GM23338 (cell line): ENCODE results near the gene GOLGA8N. TPM values are rescaled to one million over a fixed set of nuclear protein-coding genes. Genes with fewer than 3 reads are reported as not detected.

Experiments
- ATAC-seq: fragments of 200-7000 bp; cut with Tn5 transposase; 3 replicates; pipeline ENCODE4 v1.9.1; 2020
- DNase-seq: peaks from one replicate; pipeline ENCODE4 v3.0.0-alpha.2; 2015; ENCODE audit warnings: low spot score
- H2AFZ ChIP-seq: fragments of 200-600 bp; sonication (generic); 2 replicates; pipeline ENCODE4 v1.8.0; 2016; ENCODE audit warnings: antibody characterized with exemption, mild to moderate bottlenecking, moderate library complexity
- H3F3A ChIP-seq: fragments of 200-600 bp; sonication (generic); replicated peaks from 2 replicates; pipeline ENCODE4 v1.8.0; 2017; ENCODE audit warnings: antibody characterized with exemption, mixed run types, low read depth
- H3K27ac ChIP-seq: fragments of 200-600 bp; sonication (generic); 2 replicates; pipeline ENCODE4 v1.6.1; 2016; ENCODE audit warnings: low read depth
- H3K27me3 ChIP-seq: fragments of 200-600 bp; sonication (generic); 2 replicates; pipeline ENCODE4 v1.8.0; 2016; ENCODE audit warnings: mild to moderate bottlenecking, mixed run types, moderate library complexity; ENCODE audit not compliant: insufficient read depth
- H3K36me3 ChIP-seq: fragments of 200-600 bp; sonication (generic); 2 replicates; pipeline ENCODE4 v1.8.0; 2016; ENCODE audit warnings: mild to moderate bottlenecking; ENCODE audit not compliant: insufficient read depth
- H3K4me1 ChIP-seq: fragments of 200-600 bp; sonication (generic); 2 replicates; pipeline ENCODE4 v1.8.0; 2016; ENCODE audit warnings: mild to moderate bottlenecking, moderate library complexity; ENCODE audit not compliant: insufficient read depth
- H3K4me2 ChIP-seq: fragments of 200-600 bp; sonication (generic); 2 replicates; pipeline ENCODE4 v1.7.1; 2017; ENCODE audit warnings: mixed run types
- H3K4me3 ChIP-seq: fragments of 200-600 bp; sonication (generic); 2 replicates; pipeline ENCODE4 v1.6.1; 2016; ENCODE audit warnings: mixed run types
- H3K79me2 ChIP-seq: fragments of 200-600 bp; sonication (generic); replicated peaks from 2 replicates; pipeline ENCODE4 v1.8.0; 2017; ENCODE audit warnings: mild to moderate bottlenecking; ENCODE audit not compliant: insufficient read depth
- H3K9me2 ChIP-seq: fragments of 200-600 bp; sonication (generic); 2 replicates; pipeline ENCODE4 v1.8.0; 2017; ENCODE audit not compliant: insufficient read depth
- H4K20me1 ChIP-seq: fragments of 200-600 bp; sonication (generic); replicated peaks from 2 replicates; pipeline ENCODE4 v1.8.0; 2017; ENCODE audit warnings: mild to moderate bottlenecking; ENCODE audit not compliant: insufficient read depth
- H3K27ac Mint-ChIP-seq: 2 replicates; pipeline ENCODE4 v1.8.0; 2020; ENCODE audit warnings: inconsistent platforms, mild to moderate bottlenecking, moderate library complexity, mixed read lengths
- H3K27me3 Mint-ChIP-seq: 3 replicates; pipeline ENCODE4 v1.8.0; 2022; ENCODE audit warnings: low read depth, mild to moderate bottlenecking, moderate library complexity, mixed read lengths, inconsistent platforms; ENCODE audit not compliant: insufficient read depth, poor library complexity
- H3K36me3 Mint-ChIP-seq: 3 replicates; pipeline ENCODE4 v1.8.0; 2021; ENCODE audit warnings: low read depth, mild to moderate bottlenecking, inconsistent platforms, moderate library complexity, mixed read lengths
- H3K4me1 Mint-ChIP-seq: 3 replicates; pipeline ENCODE4 v1.8.0; 2020; ENCODE audit warnings: mild to moderate bottlenecking, inconsistent platforms, mixed read lengths
- H3K4me3 Mint-ChIP-seq: 3 replicates; pipeline ENCODE4 v1.8.0; 2021; ENCODE audit warnings: moderate library complexity, mild to moderate bottlenecking, inconsistent platforms, mixed read lengths
- H3K9me3 Mint-ChIP-seq: 3 replicates; pipeline ENCODE4 v1.8.0; 2020; ENCODE audit warnings: moderate library complexity, mild to moderate bottlenecking, inconsistent platforms, mixed read lengths
- EZH2 ChIP-seq: fragments of 200-600 bp; sonication (generic); IDR thresholded peaks from one replicate; pipeline ENCODE4 v1.8.0; 2017; ENCODE audit warnings: antibody characterized with exemption, mild to moderate bottlenecking, low read depth; ENCODE audit not compliant: unreplicated experiment
- EZH2phosphoT487 ChIP-seq: fragments of 200-600 bp; sonication (generic); IDR thresholded peaks from one replicate; pipeline ENCODE4 v1.8.1; 2018; ENCODE audit warnings: antibody characterized with exemption; ENCODE audit not compliant: unreplicated experiment
- JUNB ChIP-seq: IDR thresholded peaks from one replicate; pipeline ENCODE4 v1.6.1; 2016; ENCODE audit warnings: antibody characterized with exemption; ENCODE audit not compliant: unreplicated experiment
- NANOG ChIP-seq: IDR thresholded peaks from 2 replicates; pipeline ENCODE4 v1.6.1; 2016; ENCODE audit warnings: antibody characterized with exemption, borderline replicate concordance
- POLR2AphosphoS5 ChIP-seq: IDR thresholded peaks from 2 replicates; pipeline ENCODE4 v1.6.1; 2016; ENCODE audit warnings: antibody characterized with exemption, low read depth
- ZNF114 ChIP-seq: fragments of 250-450 bp; sonication (Bioruptor Pico); IDR thresholded peaks from 2 replicates; pipeline ENCODE4 v1.5.0; 2020; ENCODE audit warnings: mild to moderate bottlenecking, moderate library complexity
- ZNF331 ChIP-seq: fragments of 250-450 bp; sonication (Bioruptor Pico); IDR thresholded peaks from 2 replicates; pipeline ENCODE4 v1.5.0; 2020; ENCODE audit warnings: low read depth, mild to moderate bottlenecking, moderate library complexity
- polyA plus RNA-seq: library from polyadenylated mRNA; unstranded; fragments of >200 nt; fragmentation: Nextera tagmentation; extraction: Ambion mirVana; gene quantifications from 2 replicates; pipeline ENCODE4 v1.2.1, GENCODE V29; 2016
- total RNA-seq: library from RNA; depleted of rRNA; stranded (reverse); fragments of >200 nt; shearing (Covaris generic); gene quantifications from 2 replicates; pipeline ENCODE4 v1.2.3, GENCODE V29; 2014
- TF ChIP-seq, protein P1 (sequence below), 2 experiments: fragments of 200-600 bp in 1 of 2; sonication (generic) in 1 of 2; conservative IDR thresholded peaks; 2 replicates each; pipeline versions ENCODE4 v1.5.1 to v1.6.1; 2016 to 2017; ENCODE audit warnings: antibody characterized with exemption in 2 of 2, low read depth in 2 of 2, mild to moderate bottlenecking in 2 of 2, moderate library complexity in 1 of 2
- TF ChIP-seq, protein P2 (sequence below): IDR thresholded peaks from one replicate; pipeline ENCODE4 v1.6.1; 2018; ENCODE audit warnings: antibody characterized with exemption; ENCODE audit not compliant: unreplicated experiment
- TF ChIP-seq, protein P3 (sequence below): IDR thresholded peaks from 2 replicates; pipeline ENCODE4 v1.6.1; 2016; ENCODE audit warnings: antibody characterized with exemption
- TF ChIP-seq, protein P4 (sequence below): fragments of 250-450 bp; sonication (Bioruptor Pico); IDR thresholded peaks from 2 replicates; pipeline ENCODE4 v1.5.0; 2020; ENCODE audit warnings: mild to moderate bottlenecking, moderate library complexity

Gene GOLGA8N
- total and polyA plus RNA-seq, 2 experiments from 2014 or later, result 0.40 to 14.8 TPM

DNA sequence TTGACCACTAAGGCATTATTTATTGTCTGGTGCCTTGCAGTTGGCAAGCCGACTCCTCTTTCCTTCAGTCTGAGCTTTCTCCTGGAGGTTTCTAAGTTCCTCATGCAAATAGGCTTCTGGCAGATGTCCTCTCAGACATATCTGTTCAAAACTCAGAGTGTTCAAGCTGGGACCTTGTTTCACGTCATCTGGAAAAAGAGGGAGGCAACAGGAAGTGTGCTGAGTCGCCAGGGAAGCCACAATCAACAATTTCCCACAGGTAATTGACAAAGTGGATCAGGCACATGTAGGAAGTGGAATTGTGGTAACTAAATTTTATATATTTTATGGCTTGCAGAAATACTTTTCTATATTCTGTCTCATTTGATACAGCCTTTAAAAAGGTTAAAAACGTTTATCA lies 62.8 kb downstream of the GOLGA8N start:
- ATAC-seq (no peak), DNase-seq (no peak)
- Mint-ChIP-seq H3K27me3 (peaks cover 1% of the 10 kb centered on the region), H3K4me3 (no peak overlapping the region), H3K9me3 (no peaks in the 10 kb centered on the region), H3K27ac (no peak overlapping the region; the same call in 1 of the 2 replicates), H3K36me3 (peaks cover 12% of the 10 kb centered on the region; the same call in 1 of the 3 replicates), H3K4me1 (peaks cover 27% of the 10 kb centered on the region)
- peaks cover 17% of the 10 kb centered on the region for H3K4me1 ChIP-seq
- no peak overlapping the region for H3K4me2 ChIP-seq
- H2AFZ ChIP-seq, result no peak overlapping the region
- no peak overlapping the region for H3K27ac ChIP-seq
- peaks cover 5% of the 10 kb centered on the region; the same call in 1 of the 2 replicates for H3K79me2 ChIP-seq
- no peak overlapping the region for H3K4me3 ChIP-seq
- TF ChIP-seq EZH2 (no peak), EZH2phosphoT487 (no peak), NANOG (no peak), POLR2AphosphoS5 (no peak), ZNF331 (no peak), JUNB (no peak), ZNF114 (CRISPR knock-in tag) (no peak)
- TF ChIP-seq, protein P1, sequence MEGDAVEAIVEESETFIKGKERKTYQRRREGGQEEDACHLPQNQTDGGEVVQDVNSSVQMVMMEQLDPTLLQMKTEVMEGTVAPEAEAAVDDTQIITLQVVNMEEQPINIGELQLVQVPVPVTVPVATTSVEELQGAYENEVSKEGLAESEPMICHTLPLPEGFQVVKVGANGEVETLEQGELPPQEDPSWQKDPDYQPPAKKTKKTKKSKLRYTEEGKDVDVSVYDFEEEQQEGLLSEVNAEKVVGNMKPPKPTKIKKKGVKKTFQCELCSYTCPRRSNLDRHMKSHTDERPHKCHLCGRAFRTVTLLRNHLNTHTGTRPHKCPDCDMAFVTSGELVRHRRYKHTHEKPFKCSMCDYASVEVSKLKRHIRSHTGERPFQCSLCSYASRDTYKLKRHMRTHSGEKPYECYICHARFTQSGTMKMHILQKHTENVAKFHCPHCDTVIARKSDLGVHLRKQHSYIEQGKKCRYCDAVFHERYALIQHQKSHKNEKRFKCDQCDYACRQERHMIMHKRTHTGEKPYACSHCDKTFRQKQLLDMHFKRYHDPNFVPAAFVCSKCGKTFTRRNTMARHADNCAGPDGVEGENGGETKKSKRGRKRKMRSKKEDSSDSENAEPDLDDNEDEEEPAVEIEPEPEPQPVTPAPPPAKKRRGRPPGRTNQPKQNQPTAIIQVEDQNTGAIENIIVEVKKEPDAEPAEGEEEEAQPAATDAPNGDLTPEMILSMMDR (conservative IDR thresholded peaks at IDR 0.05; ENCODE audit: low read depth in 2 of 2), result no peak
- TF ChIP-seq, protein P2, sequence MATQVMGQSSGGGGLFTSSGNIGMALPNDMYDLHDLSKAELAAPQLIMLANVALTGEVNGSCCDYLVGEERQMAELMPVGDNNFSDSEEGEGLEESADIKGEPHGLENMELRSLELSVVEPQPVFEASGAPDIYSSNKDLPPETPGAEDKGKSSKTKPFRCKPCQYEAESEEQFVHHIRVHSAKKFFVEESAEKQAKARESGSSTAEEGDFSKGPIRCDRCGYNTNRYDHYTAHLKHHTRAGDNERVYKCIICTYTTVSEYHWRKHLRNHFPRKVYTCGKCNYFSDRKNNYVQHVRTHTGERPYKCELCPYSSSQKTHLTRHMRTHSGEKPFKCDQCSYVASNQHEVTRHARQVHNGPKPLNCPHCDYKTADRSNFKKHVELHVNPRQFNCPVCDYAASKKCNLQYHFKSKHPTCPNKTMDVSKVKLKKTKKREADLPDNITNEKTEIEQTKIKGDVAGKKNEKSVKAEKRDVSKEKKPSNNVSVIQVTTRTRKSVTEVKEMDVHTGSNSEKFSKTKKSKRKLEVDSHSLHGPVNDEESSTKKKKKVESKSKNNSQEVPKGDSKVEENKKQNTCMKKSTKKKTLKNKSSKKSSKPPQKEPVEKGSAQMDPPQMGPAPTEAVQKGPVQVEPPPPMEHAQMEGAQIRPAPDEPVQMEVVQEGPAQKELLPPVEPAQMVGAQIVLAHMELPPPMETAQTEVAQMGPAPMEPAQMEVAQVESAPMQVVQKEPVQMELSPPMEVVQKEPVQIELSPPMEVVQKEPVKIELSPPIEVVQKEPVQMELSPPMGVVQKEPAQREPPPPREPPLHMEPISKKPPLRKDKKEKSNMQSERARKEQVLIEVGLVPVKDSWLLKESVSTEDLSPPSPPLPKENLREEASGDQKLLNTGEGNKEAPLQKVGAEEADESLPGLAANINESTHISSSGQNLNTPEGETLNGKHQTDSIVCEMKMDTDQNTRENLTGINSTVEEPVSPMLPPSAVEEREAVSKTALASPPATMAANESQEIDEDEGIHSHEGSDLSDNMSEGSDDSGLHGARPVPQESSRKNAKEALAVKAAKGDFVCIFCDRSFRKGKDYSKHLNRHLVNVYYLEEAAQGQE, result no peak
- TF ChIP-seq, protein P3, sequence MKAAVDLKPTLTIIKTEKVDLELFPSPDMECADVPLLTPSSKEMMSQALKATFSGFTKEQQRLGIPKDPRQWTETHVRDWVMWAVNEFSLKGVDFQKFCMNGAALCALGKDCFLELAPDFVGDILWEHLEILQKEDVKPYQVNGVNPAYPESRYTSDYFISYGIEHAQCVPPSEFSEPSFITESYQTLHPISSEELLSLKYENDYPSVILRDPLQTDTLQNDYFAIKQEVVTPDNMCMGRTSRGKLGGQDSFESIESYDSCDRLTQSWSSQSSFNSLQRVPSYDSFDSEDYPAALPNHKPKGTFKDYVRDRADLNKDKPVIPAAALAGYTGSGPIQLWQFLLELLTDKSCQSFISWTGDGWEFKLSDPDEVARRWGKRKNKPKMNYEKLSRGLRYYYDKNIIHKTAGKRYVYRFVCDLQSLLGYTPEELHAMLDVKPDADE, result no peak
- TF ChIP-seq, protein P4, sequence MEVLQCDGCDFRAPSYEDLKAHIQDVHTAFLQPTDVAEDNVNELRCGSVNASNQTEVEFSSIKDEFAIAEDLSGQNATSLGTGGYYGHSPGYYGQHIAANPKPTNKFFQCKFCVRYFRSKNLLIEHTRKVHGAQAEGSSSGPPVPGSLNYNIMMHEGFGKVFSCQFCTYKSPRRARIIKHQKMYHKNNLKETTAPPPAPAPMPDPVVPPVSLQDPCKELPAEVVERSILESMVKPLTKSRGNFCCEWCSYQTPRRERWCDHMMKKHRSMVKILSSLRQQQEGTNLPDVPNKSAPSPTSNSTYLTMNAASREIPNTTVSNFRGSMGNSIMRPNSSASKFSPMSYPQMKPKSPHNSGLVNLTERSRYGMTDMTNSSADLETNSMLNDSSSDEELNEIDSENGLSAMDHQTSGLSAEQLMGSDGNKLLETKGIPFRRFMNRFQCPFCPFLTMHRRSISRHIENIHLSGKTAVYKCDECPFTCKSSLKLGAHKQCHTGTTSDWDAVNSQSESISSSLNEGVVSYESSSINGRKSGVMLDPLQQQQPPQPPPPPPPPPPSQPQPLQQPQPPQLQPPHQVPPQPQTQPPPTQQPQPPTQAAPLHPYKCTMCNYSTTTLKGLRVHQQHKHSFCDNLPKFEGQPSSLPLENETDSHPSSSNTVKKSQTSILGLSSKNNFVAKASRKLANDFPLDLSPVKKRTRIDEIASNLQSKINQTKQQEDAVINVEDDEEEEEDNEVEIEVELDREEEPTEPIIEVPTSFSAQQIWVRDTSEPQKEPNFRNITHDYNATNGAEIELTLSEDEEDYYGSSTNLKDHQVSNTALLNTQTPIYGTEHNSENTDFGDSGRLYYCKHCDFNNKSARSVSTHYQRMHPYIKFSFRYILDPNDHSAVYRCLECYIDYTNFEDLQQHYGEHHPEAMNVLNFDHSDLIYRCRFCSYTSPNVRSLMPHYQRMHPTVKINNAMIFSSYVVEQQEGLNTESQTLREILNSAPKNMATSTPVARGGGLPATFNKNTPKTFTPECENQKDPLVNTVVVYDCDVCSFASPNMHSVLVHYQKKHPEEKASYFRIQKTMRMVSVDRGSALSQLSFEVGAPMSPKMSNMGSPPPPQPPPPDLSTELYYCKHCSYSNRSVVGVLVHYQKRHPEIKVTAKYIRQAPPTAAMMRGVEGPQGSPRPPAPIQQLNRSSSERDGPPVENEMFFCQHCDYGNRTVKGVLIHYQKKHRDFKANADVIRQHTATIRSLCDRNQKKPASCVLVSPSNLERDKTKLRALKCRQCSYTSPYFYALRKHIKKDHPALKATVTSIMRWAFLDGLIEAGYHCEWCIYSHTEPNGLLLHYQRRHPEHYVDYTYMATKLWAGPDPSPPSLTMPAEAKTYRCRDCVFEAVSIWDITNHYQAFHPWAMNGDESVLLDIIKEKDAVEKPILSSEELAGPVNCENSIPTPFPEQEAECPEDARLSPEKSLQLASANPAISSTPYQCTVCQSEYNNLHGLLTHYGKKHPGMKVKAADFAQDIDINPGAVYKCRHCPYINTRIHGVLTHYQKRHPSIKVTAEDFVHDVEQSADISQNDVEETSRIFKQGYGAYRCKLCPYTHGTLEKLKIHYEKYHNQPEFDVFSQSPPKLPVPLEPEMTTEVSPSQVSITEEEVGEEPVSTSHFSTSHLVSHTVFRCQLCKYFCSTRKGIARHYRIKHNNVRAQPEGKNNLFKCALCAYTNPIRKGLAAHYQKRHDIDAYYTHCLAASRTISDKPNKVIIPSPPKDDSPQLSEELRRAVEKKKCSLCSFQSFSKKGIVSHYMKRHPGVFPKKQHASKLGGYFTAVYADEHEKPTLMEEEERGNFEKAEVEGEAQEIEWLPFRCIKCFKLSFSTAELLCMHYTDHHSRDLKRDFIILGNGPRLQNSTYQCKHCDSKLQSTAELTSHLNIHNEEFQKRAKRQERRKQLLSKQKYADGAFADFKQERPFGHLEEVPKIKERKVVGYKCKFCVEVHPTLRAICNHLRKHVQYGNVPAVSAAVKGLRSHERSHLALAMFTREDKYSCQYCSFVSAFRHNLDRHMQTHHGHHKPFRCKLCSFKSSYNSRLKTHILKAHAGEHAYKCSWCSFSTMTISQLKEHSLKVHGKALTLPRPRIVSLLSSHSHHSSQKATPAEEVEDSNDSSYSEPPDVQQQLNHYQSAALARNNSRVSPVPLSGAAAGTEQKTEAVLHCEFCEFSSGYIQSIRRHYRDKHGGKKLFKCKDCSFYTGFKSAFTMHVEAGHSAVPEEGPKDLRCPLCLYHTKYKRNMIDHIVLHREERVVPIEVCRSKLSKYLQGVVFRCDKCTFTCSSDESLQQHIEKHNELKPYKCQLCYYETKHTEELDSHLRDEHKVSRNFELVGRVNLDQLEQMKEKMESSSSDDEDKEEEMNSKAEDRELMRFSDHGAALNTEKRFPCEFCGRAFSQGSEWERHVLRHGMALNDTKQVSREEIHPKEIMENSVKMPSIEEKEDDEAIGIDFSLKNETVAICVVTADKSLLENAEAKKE (CRISPR knock-in tag), result no peak
- H4K20me1 ChIP-seq, result 0 out of 2 replicates have a peak, but pooled peaks cover 3% of the 10 kb centered on the region
- H3K36me3 ChIP-seq, result no peaks in the 10 kb centered on the region
- H3F3A ChIP-seq, result no peaks in the 10 kb centered on the region
- H3K9me2 ChIP-seq, result no peaks in the 10 kb centered on the region
- no peaks in the 10 kb centered on the region for H3K27me3 ChIP-seq
